MM.1S (cell line): ENCODE results near the gene AKAP13.

Source experiments
- DNase-seq: peaks from one replicate; pipeline ENCODE4 v3.0.0-alpha.2; 2015
- H2AFZ ChIP-seq: fragments of 300-600 bp; sonication (generic); 2 replicates; pipeline ENCODE4 v1.6.0; 2016; ENCODE audit warnings: antibody characterized with exemption, low read length
- H3F3A ChIP-seq: fragments of 300-600 bp; sonication (generic); 2 replicates; pipeline ENCODE4 v1.6.1; 2016; ENCODE audit warnings: mild to moderate bottlenecking, antibody characterized with exemption, low read length, moderate library complexity, mixed read lengths; ENCODE audit not compliant: insufficient read depth
- H3K27ac ChIP-seq: fragments of 300-600 bp; sonication (generic); 2 replicates; pipeline ENCODE4 v1.5.1; 2016; ENCODE audit warnings: mild to moderate bottlenecking, low read length
- H3K27me3 ChIP-seq: fragments of 300-600 bp; sonication (generic); replicated peaks from 2 replicates; pipeline ENCODE4 v1.6.0; 2016; ENCODE audit warnings: low read length; ENCODE audit not compliant: insufficient read depth
- H3K36me3 ChIP-seq: fragments of 300-600 bp; sonication (generic); replicated peaks from 2 replicates; pipeline ENCODE4 v1.6.1; 2016; ENCODE audit warnings: mild to moderate bottlenecking, low read length, mixed read lengths; ENCODE audit not compliant: insufficient read depth
- H3K4me1 ChIP-seq: fragments of 300-600 bp; sonication (generic); 2 replicates; pipeline ENCODE4 v1.6.1; 2016; ENCODE audit warnings: low read length, mixed read lengths
- H3K4me2 ChIP-seq: fragments of 300-600 bp; sonication (generic); 2 replicates; pipeline ENCODE4 v1.6.0; 2016; ENCODE audit warnings: low read depth, low read length
- H3K4me3 ChIP-seq: fragments of 300-600 bp; sonication (generic); 2 replicates; pipeline ENCODE4 v1.5.1; 2016; ENCODE audit warnings: low read length, mixed read lengths
- H3K79me2 ChIP-seq: fragments of 300-600 bp; sonication (generic); 2 replicates; pipeline ENCODE4 v1.6.1; 2016; ENCODE audit warnings: mixed run types, low read length, mixed read lengths
- H3K9ac ChIP-seq: fragments of 300-600 bp; sonication (generic); 2 replicates; pipeline ENCODE4 v1.6.1; 2016; ENCODE audit warnings: low read length, mixed read lengths
- H3K9me2 ChIP-seq: fragments of 300-600 bp; sonication (generic); replicated peaks from 2 replicates; pipeline ENCODE4 v1.6.1; 2016; ENCODE audit warnings: mild to moderate bottlenecking, low read length, mixed read lengths; ENCODE audit not compliant: insufficient read depth
- H3K9me3 ChIP-seq: fragments of 300-600 bp; sonication (generic); replicated peaks from 2 replicates; pipeline ENCODE4 v1.6.1; 2016; ENCODE audit warnings: mild to moderate bottlenecking, low read length, mixed read lengths; ENCODE audit not compliant: insufficient read depth
- H4K20me1 ChIP-seq: fragments of 300-600 bp; sonication (generic); 2 replicates; pipeline ENCODE4 v1.6.1; 2016; ENCODE audit warnings: mild to moderate bottlenecking, low read length, moderate library complexity, mixed read lengths; ENCODE audit not compliant: insufficient read depth
- CTCF ChIP-seq: fragments of 300-600 bp; sonication (generic); IDR thresholded peaks from 2 replicates; pipeline ENCODE4 v1.5.1; 2016; ENCODE audit warnings: antibody characterized with exemption, low read length, mixed read lengths
- EZH2 ChIP-seq: fragments of 300-600 bp; sonication (generic); optimal IDR thresholded peaks from 2 replicates; pipeline ENCODE3; 2017; ENCODE audit warnings: low read depth, mild to moderate bottlenecking, antibody characterized with exemption, low read length, mixed read lengths
- EZH2phosphoT487 ChIP-seq: fragments of 300-600 bp; sonication (generic); IDR thresholded peaks from 2 replicates; pipeline ENCODE4 v1.6.1; 2018; ENCODE audit warnings: antibody characterized with exemption, low read length

AKAP13 gene

DNA sequence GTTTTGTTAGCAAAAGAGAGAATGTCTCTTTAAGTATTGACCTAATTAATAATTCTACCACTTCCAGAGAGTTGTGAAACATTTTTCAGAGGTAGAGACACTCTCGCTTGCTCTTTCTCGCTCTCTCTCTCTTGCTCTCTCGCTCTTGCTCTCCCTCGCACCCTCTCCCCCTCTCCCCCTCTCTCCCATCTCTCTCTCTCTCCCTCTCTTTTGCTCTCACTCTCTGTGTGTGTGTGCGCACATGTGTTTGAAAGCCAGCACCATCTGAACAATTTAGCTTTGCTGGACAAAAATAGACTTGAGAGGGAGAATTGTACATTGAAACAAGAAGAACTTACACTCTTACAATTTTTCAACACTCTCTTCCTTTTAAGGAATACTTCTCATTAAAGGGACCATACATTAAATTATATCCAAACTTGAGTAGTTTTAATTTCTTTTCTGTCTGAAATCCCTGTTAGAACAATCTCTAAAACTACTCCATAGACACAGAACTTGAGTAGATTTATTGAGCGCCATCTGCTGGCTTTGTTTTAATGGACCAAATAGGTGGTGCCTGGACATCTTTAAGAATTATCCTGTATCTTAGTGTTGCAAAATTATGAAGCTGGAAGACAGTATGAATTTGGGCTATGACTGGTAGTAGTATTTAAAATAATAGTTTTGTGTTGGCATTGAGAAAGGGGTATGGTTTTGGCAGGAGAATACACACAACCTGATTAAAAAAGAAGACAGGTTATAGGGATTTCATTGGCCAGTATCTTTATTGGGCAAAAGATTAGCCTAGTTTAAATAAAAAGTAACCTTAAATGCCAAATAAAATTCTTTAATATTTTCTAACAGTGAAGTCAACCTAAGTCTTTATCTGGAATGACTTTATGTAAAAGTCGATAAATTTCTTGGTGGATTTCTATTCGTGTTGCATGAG is 124.6 kb downstream of the AKAP13 start:
- Histone ChIP-seq H2AFZ (no peak overlapping the region), H3K4me1 (no peaks in the 10 kb centered on the region), H4K20me1 (no peaks in the 10 kb centered on the region; the same call in 1 of the 2 replicates), H3K79me2 (peaks cover 3% of the 10 kb centered on the region; the same call in 1 of the 2 replicates), H3K27me3 (no peaks in the 10 kb centered on the region), H3K36me3 (no peaks in the 10 kb centered on the region), H3K9ac (no peak overlapping the region), H3K9me2 (no peaks in the 10 kb centered on the region), H3F3A (no peaks in the 10 kb centered on the region), H3K4me3 (no peak overlapping the region), H3K4me2 (no peak overlapping the region), H3K27ac (no peak overlapping the region), H3K9me3 (no peaks in the 10 kb centered on the region)
- TF ChIP-seq EZH2: no peak
- peak; percentile 74 for TF ChIP-seq CTCF
- no peak for TF ChIP-seq EZH2phosphoT487
- DNase-seq: peak; percentile 64

DNA sequence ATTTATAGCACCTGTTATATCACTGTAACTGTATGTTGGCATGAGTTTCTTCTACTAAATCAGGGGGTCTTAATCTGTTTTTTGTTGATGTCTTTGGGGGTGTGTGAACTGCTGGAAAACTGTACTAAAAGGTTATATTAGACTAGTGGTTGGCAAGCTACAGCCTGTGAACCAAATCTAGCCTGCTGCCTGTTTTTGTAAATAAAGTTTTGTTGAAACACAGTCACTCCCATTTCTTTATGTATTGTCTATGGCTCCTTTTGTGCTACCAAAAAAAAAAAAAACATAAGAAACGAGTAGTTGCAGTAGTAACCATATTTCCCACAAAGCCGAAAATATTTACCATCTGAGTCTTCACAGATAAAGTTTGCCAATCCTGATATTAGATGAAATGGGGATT is 126.7 kb downstream of the AKAP13 start:
- H3K27ac ChIP-seq: no peak overlapping the region
- H3K4me1 ChIP-seq: no peaks in the 10 kb centered on the region
- no peaks in the 10 kb centered on the region for H3K9me3 ChIP-seq
- no peak for DNase-seq
- no peaks in the 10 kb centered on the region for H3K9me2 ChIP-seq
- no peaks in the 10 kb centered on the region for H3K27me3 ChIP-seq
- TF ChIP-seq EZH2 (no peak), CTCF (no peak), EZH2phosphoT487 (no peak)
- no peak overlapping the region for H2AFZ ChIP-seq
- H3F3A ChIP-seq: no peaks in the 10 kb centered on the region
- no peaks in the 10 kb centered on the region; the same call in 1 of the 2 replicates for H4K20me1 ChIP-seq
- H3K79me2 ChIP-seq: peaks cover 3% of the 10 kb centered on the region; the same call in 1 of the 2 replicates
- no peak overlapping the region for H3K9ac ChIP-seq
- no peak overlapping the region for H3K4me3 ChIP-seq
- no peaks in the 10 kb centered on the region for H3K36me3 ChIP-seq
- H3K4me2 ChIP-seq: no peak overlapping the region

- Histone ChIP-seq H3K4me1 (no peaks in the 10 kb centered on the region), H3K27me3 (no peaks in the 10 kb centered on the region), H3K4me2 (no peak overlapping the region), H3K79me2 (peaks cover 3% of the 10 kb centered on the region; the same call in 1 of the 2 replicates), H3K4me3 (no peak overlapping the region), H4K20me1 (no peaks in the 10 kb centered on the region; the same call in 1 of the 2 replicates), H2AFZ (no peak overlapping the region), H3F3A (no peaks in the 10 kb centered on the region), H3K9me2 (no peaks in the 10 kb centered on the region), H3K9me3 (no peaks in the 10 kb centered on the region), H3K27ac (no peak overlapping the region), H3K36me3 (no peaks in the 10 kb centered on the region), H3K9ac (no peak overlapping the region)
- no peak for DNase-seq
- TF ChIP-seq EZH2 (no peak), EZH2phosphoT487 (no peak), CTCF (no peak)
Measured at GRCh38 chr15:85509973-85510372, 129.6 kb downstream of the AKAP13 start.
